K562 (cell line): ENCODE results near the gene CCT7.

ENCODE experiments used
- CBFB ChIP-seq: sonication (generic); formaldehyde crosslinking; IDR thresholded peaks from 2 replicates; pipeline ENCODE4 v1.4.0; 2020; ENCODE audit warnings: mild to moderate bottlenecking, missing genetic modification reagents
- CEBPZ ChIP-seq: fragments of 150-350 bp; IDR thresholded peaks from 2 replicates; pipeline ENCODE4 v1.6.1; 2014; ENCODE audit warnings: low read depth, mild to moderate bottlenecking, low read length, borderline replicate concordance
- CREB1 ChIP-seq, 2 experiments: sonication (generic) in 1 of 2; formaldehyde crosslinking in 1 of 2; IDR thresholded peaks; 2 replicates each; pipeline versions ENCODE4 v1.6.1 to v1.8.0; 2012 to 2022; ENCODE audit warnings: inconsistent platforms in 1 of 2, mild to moderate bottlenecking in 1 of 2, missing genetic modification reagents in 1 of 2, moderate library complexity in 1 of 2
- CTCF ChIP-seq, 3 experiments: IDR thresholded peaks in 2 of 3; conservative IDR thresholded peaks in 1 of 3; 2 replicates each; pipeline ENCODE4 v1.5.1; 2011 to 2012; ENCODE audit warnings: low read length in 3 of 3, mild to moderate bottlenecking in 3 of 3, control low read depth in 2 of 3, improper control_type of control experiment in 1 of 3, inconsistent platforms in 1 of 3, low read depth in 1 of 3, mixed read lengths in 1 of 3, moderate library complexity in 1 of 3; ENCODE audit not compliant: insufficient read depth in 2 of 3
- MEIS2 ChIP-seq: fragments of 450-650 bp; IDR thresholded peaks from 2 replicates; pipeline ENCODE4 v1.6.1; 2014; ENCODE audit warnings: mild to moderate bottlenecking; ENCODE audit not compliant: partially characterized antibody
- NBN ChIP-seq: fragments of 450-650 bp; IDR thresholded peaks from 2 replicates; pipeline ENCODE4 v1.6.1; 2016; ENCODE audit warnings: low read depth, mild to moderate bottlenecking
- SP1 ChIP-seq: sonication (generic); formaldehyde crosslinking; IDR thresholded peaks from 2 replicates; pipeline ENCODE4 v1.8.1; 2022; ENCODE audit warnings: mild to moderate bottlenecking, missing genetic modification reagents
- TGIF2 ChIP-seq: sonication (generic); formaldehyde crosslinking; IDR thresholded peaks from 2 replicates; pipeline ENCODE4 v1.8.1; 2022; ENCODE audit warnings: mild to moderate bottlenecking, missing genetic modification reagents, moderate library complexity
- ZFX ChIP-seq: sonication (generic); formaldehyde crosslinking; IDR thresholded peaks from 2 replicates; pipeline ENCODE4 v1.8.0; 2022; ENCODE audit warnings: mild to moderate bottlenecking, missing genetic modification reagents, moderate library complexity
- ZNF511 ChIP-seq: sonication (generic); formaldehyde crosslinking; IDR thresholded peaks from 2 replicates; pipeline ENCODE4 v1.8.0; 2022; ENCODE audit warnings: mild to moderate bottlenecking, missing genetic modification reagents
- ZNF639 ChIP-seq, 2 experiments: fragments of 200-800 bp in 1 of 2; sonication (Bioruptor generic) in 1 of 2; sonication (generic) in 1 of 2; formaldehyde crosslinking in 1 of 2; IDR thresholded peaks in 1 of 2; conservative IDR thresholded peaks in 1 of 2; 2 replicates each; pipeline versions ENCODE4 v1.5.0 to v1.6.1; 2016 to 2020; ENCODE audit warnings: missing compliant biosample characterization in 1 of 2, missing genetic modification characterization in 1 of 2, missing genetic modification reagents in 1 of 2

GRCh38 chr2:73225513-73226360, 8.4 kb upstream of the CCT7 start:
- TF ChIP-seq CTCF (IDR thresholded peaks at IDR 0.05 in 2 of 3, conservative IDR thresholded peaks at IDR 0.05 in 1 of 3; ENCODE audit: insufficient read depth in 2 of 3, low read depth in 1 of 3, low read length in 3 of 3): no peak
- TF ChIP-seq NBN: no peak
- TF ChIP-seq ZFX: no peak
- TF ChIP-seq ZNF511 (CRISPR knock-in tag): no peak
- TF ChIP-seq SP1 (CRISPR knock-in tag): no peak
- no peak for TF ChIP-seq CREB1 (IDR thresholded peaks at IDR 0.05)
- TF ChIP-seq CREB1 (CRISPR knock-in tag; IDR thresholded peaks at IDR 0.05): no peak
- no peak for TF ChIP-seq CBFB (CRISPR knock-in tag)
- TF ChIP-seq TGIF2 (CRISPR knock-in tag): no peak
- TF ChIP-seq CEBPZ: no peak
- TF ChIP-seq ZNF639 (CRISPR knock-in tag; conservative IDR thresholded peaks at IDR 0.05 in 1 of 2, IDR thresholded peaks at IDR 0.05 in 1 of 2): no peak
- TF ChIP-seq MEIS2: no peak
